ENCODE results near the gene HAUS7.

The HAUS7 gene

DNA sequence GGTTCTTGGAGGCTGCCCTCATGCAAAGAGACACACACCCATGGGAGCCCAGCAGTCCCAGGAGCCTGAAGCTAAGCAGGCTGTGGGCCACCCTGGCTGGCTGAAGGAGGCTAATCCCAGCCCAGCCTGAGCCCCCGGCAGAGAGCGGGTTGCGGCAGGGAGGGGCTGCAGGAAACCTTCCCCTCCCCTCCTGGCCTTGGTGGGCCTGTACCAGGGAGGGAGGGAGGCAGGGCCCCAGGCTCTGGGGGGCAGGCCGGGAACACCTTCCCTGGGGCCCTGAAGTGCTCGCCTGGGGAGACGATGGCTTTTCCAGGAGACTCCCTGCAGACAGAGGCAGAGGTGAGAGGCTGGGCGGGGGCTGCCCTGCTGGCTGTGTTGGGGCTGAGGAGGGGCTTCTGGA, 28.1 kb upstream of the HAUS7 start:
- DNase-seq: no peak

DNA sequence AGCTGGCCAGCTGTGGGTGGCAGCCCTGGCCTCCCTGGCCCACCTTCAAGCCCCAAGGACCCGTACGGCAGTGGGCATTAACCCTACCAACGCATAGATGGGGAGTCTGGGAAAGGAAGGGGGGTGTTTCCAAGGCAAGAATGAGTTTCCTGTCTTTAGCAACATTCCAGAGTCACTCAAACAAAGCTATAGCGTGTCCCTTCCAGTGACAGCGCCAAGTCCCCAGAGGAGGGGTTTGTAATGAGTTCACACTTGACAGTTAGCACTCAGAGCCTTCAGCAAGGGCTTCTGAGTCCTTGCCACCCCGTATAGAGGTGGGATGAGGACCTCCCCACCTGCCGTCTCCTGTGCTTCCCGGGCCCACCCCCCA, 26.2 kb upstream of the HAUS7 start:
- no peak for DNase-seq

DNA sequence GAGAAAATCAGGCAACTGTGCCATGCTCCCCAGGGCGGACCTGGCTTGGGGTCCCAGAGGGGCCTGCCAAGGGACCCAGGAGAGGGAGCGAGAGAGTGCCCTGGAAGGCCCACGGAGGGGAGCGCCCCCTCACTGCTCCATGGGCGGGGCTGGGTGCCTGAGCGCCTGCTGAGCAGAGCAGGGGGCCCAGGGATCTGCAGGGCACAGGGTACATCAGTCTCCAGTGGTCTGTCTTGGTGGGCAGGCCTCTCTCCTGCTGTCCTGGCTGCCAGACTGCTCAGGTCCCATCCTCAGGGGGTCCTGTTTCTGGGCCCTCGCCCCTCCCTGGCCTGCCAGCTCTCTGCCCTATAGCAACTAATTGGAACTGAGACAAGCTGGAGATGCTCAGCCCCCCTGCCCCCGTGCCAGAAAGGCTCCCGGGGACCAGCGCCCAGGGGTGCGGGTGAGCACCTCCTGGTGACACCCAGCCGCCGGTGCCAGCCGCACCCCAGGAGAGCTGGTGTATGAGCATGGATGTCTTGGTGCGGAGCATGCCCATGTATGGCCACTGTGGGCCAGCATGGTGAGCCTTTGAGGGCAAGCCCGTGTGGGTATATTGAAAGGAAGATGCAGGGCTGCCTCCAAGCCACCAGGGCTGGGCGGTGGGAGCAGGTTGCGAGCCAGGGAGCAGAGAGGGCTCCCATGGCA, 25.7 kb upstream of the HAUS7 start:
- no peak for DNase-seq

- no peak for DNase-seq
These were observed 25.0 kb upstream of the HAUS7 start for GRCh38 chrX:153495362-153495751.

DNA sequence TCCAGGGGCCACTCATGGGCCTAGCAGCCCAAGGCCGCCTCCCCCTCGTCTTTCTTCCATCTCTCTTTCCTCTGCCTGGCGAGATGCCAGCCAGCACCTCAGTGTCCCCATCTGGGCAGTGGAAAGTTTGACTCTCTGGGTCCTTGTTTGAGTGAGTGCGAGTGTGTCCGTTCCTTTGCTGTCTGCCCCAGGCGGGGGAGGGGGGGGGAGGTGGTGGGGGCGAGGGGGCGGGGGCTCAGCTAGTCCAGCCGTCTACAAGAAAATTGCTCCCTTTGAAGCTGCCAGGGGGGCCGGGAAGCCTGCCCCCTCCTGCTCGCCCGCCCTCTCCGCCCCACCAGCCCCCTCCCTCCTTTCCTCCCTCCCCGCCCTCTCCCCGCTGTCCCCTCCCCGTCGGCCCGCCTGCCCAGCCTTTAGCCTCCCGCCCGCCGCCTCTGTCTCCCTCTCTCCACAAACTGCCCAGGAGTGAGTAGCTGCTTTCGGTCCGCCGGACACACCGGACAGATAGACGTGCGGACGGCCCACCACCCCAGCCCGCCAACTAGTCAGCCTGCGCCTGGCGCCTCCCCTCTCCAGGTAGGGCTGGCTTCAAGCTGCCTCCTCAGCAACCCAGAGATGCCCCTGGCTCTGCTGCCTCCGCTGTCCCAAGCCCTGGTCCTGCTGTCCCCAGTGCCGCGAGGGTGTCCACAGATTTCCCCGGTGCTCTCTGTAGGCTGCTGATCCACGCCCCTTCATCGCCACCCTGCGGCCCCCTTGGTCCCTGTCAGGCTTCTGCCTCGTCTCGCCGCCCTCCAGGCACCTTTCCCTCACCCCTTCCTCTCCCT, 24.4 kb upstream of the HAUS7 start, which contains the start of gene BGN:
Gene BGN (plus strand): TSS at position 440 of the 821 bp plus-strand sequence. CDS start 9,652 bp downstream, outside the sequence.
- DNase-seq: peak; percentile 83

GRCh38 chrX:153494061-153494460, 23.7 kb upstream of the HAUS7 start:
- DNase-seq: no peak

- no peak for DNase-seq
These were observed 22.7 kb upstream of the HAUS7 start for GRCh38 chrX:153493085-153493484.

DNA sequence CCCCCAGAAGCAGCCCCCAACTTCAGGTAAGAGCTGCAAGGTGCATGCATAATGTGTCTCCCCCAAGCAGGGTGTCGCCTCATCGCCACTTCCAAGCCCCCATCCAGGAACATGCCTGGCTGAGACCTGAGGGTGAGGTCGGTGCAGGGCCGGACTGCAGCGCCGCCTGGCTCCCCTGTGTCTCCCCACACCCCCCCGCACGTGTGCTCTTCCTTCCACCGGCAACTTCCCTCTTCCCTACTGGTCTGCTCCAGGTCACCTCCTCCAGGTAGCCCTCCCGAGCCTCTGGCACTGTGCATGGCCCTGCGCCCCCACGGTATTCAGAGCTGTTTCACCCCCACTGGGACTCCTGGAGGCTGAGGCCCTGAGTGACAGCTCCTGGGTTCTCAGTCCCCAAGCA, 22.2 kb upstream of the HAUS7 start:
- DNase-seq: no peak

DNA sequence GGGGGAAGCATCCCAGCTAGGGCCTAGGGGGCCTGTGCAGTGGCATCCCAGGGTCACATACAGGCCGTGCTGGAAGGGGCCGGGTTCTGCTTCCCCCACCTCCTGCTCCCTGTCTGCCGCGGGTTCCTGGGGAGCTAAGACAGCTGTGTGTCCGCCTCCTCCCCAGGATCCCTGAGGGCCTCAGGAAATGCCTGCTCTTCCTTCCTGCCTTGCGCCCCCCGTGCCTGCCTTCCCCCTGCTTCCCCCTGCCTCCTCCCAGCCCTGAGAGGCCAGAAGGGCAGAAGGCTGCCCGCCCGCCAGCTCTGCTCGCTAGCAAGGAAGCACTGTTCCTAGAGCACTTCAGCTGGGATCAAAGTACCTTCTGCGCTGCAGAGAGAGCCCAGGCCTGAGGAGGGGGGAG, 21.5 kb upstream of the HAUS7 start:
- no peak for DNase-seq

DNA sequence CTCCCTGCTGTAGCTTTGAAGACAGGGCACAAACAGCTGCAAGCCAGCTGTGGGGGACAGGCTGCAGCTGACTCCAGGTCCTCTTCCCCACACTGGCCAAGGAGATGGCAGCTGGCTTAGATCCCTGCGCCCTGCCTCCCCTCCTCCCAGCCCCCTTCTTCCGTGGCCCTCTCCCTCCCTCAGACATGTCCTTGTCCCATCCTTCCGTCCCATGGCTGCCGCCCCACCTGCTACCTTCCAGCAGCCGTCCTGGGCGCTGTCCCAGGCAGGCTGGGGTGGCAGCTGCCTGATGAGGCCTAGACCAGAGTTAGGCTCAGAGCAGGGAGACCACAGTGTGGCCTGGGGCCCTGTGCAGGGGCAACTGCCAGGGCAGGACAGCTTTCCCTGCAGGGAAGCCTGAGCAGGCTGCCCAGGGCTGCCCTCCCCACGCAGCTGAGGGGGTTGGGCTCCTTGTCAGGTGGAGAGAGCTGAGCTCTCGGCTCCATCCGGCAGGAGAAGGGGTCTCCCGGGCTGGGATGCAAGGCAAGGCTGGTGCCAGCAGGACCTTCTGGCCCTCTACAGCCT, 21.1 kb upstream of the HAUS7 start:
- DNase-seq: no peak

- no peak for DNase-seq
These were observed 20.0 kb upstream of the HAUS7 start for GRCh38 chrX:153490217-153490930.

GRCh38 chrX:153488231-153488914, 18.0 kb upstream of the HAUS7 start:
- peak; percentile 67 for DNase-seq

DNA sequence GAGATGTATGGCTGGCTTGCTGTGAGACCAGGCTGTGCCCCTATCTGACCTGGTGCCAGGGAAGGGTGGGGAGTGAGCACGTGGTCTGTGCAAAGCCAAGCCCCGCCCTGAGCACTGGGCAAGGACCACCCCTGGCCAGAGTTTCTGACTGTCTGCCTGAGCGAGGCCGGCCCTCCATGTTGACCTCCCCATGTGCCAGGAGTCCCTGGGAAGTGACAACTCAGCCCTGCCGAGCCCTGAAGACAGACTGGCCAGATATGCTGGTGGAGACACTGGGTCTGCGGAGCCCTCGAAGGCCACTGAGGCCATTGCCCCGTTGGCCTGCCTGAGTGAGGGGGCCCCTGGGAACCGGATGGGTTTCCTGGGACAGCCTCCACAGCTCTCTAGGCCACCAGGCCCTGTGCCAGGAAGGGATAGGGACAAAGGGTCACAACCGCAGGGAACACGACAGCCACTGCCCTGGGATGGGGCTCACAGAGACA, 17.3 kb upstream of the HAUS7 start:
- DNase-seq: no peak

GRCh38 chrX:153486171-153486570, 15.8 kb upstream of the HAUS7 start:
- no peak for DNase-seq

DNA sequence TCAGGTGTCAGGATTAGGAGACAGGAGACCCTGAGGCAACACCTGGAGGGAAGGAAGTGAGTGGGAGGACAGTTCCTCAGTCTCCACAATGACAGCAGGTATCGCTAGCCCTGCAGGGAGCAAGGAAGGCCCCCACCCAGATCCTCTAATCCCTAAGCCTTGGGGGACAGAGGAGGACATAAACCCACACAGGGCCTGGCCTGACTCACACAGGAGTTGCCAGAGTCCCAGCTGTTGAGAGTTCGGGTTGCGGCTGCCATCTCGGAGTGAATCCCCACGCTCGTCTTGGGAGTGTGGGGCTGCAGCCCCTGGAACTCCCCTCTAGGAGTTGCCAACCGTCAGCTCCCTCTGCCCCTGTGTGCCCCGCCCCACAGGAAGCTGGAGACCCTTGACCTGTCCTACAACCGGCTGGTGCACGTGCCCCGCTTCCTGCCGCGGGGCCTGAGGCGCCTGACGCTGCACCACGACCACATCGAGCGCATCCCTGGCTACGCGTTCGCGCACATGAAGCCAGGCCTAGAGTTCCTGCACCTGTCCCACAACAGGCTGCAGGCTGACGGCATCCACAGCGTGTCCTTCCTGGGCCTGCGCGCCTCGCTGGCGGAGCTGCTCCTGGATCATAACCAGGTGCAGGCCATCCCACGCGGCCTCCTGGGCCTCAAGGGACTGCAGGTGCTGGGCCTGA, 15.2 kb upstream of the HAUS7 start:
- no peak for DNase-seq

DNA sequence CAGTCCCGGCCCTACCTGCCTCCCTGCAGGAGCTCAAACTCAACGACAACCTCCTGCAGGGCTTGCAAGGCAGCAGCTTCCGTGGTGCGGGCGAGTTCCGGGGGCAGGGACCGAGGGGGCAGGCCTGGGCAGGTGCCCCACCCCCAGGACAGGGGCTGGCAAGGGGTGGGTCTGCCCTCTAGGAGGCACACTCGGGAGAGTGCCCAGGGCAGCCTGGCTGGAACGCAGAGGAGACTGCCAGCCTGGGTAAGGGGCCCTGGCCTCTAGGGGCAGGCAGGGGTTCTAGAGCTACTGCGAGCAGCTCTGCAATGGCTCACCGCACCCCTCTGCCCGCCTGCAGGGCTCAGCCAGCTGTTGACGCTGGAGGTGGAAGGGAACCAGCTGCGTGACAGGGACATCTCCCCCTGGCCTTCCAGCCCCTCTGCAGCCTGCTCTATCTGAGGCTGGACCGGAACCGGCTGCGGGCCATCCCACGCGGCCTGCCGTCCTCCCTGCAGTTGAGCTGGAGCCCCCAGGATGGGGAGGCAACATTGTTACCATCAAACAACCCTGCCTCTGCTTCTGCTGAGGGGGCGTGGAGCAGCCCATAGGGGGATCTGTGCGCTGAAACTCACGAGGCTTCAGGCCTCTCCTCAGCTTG, 12.1 kb upstream of the HAUS7 start:
- DNase-seq: no peak

DNA sequence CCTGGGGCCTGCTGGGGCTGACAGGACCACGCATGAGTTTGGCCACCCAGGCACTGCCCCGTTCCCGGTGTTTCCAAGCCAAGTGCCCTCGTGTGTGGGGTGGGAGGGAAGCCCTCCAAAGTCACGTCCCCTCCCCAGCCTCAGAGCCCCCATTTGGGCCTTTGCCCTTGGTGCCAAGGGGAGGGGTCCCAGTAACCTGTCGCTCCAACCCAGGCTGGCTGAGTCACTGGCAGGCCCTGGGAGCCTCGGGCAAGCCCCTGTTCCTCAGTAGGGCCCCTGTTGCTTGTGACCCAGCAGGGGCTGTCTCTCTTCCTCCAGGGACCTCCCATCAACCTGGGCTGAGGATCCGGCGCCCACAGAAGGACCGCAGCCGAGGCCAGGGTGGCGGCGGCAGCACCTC, 10.7 kb upstream of the HAUS7 start:
- no peak for DNase-seq

DNA sequence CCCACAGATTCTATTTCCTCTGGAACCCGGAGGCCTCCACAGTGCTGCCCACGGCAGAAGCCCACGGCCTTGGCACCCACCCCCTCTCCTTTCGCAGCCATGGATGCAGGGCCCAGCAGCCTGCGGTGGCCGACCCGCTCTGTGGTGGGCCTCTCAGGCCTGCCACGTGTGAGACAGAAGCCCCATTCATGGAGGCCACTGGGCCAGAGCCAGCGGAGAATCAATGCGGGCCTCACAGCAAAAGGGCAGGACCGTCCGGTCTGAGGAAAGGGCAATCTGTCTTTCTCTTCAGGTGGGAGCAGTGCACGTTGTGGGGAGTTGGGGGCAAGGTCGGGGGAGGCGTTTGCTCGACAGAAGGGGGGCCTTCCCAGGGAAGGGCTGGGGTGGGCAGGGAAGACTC, 8.4 kb upstream of the HAUS7 start:
- DNase-seq: no peak

DNA sequence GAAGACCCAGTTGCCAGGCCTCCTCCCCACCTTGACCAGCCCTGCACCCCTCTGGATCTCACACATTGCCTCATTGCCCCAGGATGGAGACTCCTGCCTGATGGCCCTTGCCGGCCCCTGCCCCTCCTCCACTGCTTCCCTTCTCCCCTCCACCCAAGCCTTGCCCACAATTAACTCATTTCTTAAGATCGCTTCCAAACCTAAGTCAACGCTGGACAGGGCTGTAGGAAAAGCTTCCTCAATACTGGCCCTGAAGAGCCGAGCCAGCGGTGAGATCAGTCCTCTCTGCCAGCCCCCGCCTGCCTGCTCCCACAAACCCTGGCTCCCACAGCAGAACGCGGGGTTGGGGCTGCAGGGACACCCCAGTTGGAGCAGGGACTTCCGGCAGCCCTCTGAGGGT, 7.5 kb upstream of the HAUS7 start:
- peak; percentile 69 for DNase-seq

- no peak for DNase-seq
These were observed 7.0 kb upstream of the HAUS7 start for GRCh38 chrX:153477364-153477857.

GRCh38 chrX:153476666-153477363, 6.4 kb upstream of the HAUS7 start:
- DNase-seq: peak; percentile 82

All from right hindlimb (tissue), 1 donor.